B cell (primary cell): ENCODE results near the gene EEF1E1.

ENCODE experiments used
- EZH2 ChIP-seq: IDR thresholded peaks from 2 replicates; pipeline ENCODE4 v1.6.1; 2012; ENCODE audit warnings: borderline replicate concordance, low read depth, mild to moderate bottlenecking, moderate library complexity, low read length; ENCODE audit not compliant: insufficient read depth, poor library complexity, severe bottlenecking
- TF ChIP-seq, protein P1 (sequence below): fragments of 200-600 bp; IDR thresholded peaks from one replicate; pipeline ENCODE4 v1.8.0; 2022; ENCODE audit warnings: antibody characterized with exemption, mild to moderate bottlenecking

DNA sequence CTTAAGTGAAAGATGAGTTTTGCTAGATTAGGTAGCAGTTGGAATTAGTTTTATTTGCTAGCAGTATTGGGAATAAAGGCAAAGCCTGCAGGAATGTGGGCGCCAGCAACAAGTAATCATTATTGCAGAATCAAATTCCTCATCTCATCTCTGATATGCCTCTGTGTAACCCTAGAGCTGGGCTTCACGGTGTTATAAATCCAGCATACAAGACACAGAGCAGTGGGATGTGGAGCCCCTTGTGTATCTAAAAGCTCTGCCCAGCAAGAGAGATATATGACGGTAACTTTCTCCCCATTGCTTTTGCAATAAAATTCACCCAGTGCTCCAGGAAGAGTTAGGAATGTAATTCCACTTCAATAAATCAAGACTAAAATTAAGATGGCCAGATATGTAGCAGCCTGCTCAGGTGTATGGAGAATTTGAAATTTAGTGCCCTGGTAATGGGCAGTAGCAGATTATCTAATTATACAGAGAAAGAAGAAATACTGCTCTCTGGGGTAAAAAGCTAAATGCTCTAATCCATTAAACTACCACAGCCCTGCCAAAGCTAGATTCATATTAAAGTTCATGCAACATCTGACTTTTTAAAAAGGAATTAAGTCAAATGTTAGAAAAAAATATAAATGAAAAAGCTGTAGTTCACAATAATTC, 32.6 kb downstream of the EEF1E1 start:
- TF ChIP-seq, protein P1, sequence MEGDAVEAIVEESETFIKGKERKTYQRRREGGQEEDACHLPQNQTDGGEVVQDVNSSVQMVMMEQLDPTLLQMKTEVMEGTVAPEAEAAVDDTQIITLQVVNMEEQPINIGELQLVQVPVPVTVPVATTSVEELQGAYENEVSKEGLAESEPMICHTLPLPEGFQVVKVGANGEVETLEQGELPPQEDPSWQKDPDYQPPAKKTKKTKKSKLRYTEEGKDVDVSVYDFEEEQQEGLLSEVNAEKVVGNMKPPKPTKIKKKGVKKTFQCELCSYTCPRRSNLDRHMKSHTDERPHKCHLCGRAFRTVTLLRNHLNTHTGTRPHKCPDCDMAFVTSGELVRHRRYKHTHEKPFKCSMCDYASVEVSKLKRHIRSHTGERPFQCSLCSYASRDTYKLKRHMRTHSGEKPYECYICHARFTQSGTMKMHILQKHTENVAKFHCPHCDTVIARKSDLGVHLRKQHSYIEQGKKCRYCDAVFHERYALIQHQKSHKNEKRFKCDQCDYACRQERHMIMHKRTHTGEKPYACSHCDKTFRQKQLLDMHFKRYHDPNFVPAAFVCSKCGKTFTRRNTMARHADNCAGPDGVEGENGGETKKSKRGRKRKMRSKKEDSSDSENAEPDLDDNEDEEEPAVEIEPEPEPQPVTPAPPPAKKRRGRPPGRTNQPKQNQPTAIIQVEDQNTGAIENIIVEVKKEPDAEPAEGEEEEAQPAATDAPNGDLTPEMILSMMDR, result no peak
- TF ChIP-seq EZH2, result no peak
